ENCODE results near the gene GAB2.

GAB2 gene

DNA sequence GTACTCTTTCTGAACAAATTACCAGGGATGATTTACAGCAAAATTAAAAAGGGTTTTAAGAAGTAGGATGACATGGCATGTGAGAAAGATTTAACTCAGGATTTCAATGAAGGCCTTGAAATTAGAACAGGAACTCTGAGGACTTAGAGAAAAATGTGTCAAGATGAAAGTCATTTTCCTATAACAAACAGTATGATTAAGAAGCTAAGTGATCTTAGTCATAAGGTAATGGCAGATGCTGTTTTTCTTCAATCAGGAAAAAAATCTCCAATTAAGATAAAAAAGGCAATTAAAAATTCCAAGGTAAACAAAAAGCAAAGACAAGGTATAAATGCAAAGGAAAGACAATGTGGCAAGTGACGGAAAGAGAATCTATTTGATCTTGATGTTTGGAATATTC lies 73.5 kb downstream of the GAB2 start:
- DNase-seq (ENCODE audit: low spot score): no peak

DNA sequence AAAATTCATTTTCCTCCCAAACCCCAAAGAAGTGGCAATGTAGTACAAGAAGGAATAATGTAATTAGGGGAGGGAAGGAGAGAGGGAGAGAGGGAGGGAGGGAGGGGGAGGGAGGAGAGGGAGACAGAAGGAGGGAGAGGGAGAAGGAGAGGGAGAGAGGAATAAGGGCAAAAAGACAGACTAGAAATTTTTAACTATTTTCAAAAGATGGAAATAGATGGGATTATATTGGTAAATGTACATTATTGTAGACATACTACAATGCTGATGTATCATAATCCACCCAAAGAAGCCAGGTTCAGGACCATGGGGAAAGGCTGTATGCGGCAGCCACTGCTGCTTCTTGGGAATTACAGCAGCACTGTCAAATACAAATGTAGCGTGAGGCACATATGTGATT lies 74.3 kb downstream of the GAB2 start:
- no peak for DNase-seq (ENCODE audit: low spot score)

DNA sequence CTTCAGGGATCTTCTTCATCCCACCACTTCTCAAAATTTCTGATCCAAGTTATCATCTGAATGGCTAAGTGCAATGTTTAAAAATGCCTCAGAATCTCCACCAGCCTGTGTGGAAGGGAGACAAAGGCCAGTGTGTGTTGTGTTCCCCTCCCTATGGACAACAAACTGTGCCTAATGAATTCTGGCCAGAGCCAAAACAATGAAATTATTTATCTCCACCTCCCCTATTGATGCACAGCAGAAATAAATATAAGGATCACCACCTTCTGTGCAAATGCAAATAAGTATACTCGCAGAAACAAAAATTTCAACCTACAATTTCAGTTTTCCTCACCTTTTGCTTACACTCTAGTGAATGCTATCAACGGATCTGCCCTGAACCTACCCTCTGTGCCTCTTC lies 75.8 kb downstream of the GAB2 start:
- no peak for DNase-seq (ENCODE audit: low spot score)

DNA sequence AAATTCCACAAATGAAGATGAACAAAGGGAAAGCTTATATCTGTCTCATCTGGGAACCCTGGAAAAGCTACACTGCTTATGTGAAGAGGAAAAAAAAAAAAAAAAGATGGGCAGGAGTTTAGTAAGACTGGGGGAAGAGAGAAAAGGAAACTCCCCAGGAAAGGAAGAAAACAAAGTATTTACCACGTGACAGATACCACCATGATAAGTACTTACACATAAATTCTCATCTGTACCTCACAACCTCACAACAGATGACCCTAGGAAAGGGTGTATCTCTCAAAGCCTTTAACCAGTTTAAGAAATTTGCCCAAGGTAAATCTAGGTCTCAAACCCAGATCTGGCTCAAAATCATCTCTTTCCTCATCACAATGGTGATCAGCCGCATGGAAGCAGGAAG lies 77.1 kb downstream of the GAB2 start:
- no peak for DNase-seq (ENCODE audit: low spot score)

DNA sequence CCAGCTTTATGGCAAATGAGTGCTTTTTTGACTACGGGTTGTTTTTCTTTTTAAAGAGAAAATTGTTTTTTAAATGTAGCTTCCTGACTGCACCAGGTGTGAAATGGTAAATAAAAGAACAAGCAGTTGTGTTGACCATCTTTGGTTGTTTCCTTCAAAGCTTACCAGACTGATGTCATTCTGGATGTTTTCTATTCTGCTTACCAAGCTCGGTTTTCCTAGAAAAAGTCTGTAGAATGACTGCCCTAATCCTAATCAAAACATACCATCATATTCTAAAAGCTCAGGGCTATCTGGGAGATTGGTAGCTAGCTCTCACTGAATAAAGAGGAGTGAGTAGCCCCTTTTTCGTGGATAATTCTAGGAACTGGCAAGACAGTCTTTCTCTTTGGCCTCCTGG lies 77.7 kb downstream of the GAB2 start:
- DNase-seq (ENCODE audit: low spot score): no peak

DNA sequence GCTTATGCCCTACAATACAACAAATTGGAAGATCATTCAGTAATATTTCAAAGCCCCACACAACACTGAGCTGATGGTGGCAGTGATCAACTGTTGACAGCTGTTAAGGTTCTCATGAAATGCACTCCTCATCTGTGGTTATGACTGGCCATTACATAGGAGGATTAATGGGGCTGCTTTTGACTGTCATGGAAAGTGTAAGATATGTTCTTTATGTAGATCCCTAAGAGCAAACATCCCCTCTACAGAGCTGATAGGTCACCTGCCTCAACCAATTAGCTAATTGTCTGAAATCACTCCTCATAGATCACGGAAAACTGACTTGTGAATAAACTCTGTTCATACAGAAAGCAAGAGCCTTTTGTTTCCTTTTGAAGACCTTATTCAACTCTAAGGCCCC lies 78.1 kb downstream of the GAB2 start:
- DNase-seq (ENCODE audit: low spot score): no peak

DNA sequence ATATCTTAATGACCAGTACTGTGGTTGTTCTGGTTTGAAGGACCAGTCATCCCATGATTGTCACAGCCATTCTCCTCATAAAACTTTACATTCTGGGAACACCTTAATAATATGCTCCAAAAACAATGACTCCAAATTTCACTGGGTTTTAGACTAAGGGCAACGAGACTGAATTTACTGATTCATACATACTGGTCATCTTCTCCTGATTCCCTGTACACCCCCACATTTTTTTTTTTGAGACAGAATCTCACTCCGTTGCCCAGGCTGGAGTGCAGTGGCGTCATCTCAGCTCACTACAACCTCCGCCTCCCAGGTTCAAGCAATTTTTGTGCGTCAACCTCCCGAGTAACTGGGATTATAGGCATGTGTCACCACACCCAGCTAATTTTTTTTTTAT lies 78.9 kb downstream of the GAB2 start:
- DNase-seq (ENCODE audit: low spot score): no peak

DNA sequence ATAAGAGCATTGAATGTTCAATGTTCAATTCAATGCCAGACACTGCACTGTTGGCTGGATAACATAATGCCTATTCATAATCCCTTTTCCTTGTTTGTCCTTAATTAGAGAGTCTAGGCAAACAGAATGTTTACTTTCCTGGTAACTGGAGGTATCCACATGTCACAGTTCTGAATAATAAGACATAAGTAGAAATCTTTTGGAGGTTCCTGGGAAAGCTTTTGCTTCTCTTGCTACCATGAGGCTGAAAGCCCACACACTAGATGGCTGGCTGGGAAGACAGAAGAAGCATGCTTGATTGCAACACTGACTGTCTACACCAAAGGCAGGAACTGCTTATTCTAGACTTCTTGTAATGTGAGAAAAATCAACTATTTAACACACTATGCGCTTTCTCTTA lies 79.5 kb downstream of the GAB2 start:
- DNase-seq (ENCODE audit: low spot score): no peak

DNA sequence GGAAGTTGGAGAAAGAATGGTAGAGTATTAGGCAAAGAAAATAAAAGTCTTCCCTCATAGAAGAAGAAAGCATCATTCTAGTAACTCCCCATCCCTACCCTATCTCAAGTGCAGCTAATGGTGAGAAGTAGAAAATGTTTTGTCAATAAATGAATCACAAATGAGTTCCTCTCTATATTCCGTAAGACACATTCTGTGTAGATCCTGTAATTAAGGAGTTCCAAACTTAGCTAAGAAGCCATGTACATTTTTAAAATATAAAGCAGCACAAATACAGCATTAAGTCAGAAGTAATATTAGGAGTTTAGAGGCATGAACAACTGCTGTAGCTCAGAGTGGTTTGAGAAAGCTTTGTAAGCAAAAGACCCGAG lies 80.1 kb downstream of the GAB2 start:
- no peak for DNase-seq (ENCODE audit: low spot score)

DNA sequence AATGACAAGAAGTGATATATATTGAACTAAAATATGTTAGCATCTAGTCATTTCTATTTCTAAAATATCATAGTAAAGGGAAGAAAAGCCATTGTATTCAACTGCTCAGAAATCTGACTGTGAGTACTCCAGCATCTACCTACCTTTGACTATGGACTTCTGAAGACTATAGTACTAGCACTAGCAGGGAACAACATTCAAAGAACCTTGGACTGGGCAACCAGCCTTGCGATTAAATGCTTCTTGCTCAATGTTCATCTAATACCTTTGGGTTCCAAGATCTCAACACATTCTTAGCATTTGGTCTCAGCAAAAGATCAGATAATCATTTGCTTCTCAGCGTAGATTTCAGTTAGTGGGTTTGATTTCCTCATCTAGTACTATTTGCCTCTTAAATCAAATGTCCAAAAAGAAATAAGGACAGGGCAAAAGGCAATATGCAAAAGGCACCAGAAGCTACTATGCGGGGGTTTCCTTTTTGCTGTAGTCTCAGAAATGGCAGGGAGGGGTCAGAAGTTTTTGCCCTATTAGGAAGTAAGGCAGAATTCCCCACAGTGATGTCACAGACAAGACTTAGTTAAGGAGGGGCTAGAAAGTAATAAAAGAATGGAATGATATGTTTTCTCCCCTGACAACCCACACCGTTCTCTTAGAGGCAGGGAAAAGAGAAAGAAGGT lies 80.6 kb downstream of the GAB2 start:
- DNase-seq (ENCODE audit: low spot score): no peak

DNA sequence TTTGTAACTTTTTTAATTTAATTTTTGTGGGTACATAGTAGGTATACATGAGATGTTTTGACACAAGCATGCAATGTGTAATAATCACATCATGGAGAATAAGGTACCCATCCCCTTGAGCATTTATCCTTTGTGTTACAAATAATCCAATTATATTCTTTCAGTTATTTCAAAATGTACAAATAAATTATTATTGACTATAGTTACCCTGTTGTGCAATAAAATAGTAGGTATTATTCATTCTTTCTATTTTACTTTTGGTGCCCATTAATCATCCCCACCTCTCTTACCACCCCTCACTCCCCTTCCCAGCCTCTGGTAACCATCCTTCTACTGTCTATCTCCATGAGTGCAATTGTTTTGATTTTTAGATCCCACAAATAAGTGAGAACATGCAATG lies 83.5 kb downstream of the GAB2 start:
- no peak for DNase-seq (ENCODE audit: low spot score)

DNA sequence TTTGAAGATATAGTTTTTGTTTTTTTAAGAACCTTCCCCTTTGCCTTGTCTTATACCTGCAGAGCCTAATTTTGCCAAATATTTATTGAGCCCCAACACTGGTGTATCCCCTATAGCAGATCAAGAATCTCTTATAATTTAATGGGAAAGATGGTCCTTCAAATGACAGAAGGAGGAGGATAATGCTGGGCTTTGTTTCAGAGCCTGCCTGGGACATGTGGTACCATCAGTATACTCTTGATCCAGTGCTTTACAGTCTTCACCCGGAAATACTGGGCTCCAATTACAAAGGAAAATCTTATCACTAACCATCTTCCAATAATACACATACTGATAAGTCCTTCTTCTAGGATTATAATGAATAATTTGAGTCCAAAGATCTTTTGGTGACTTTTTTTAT lies 84.7 kb downstream of the GAB2 start:
- DNase-seq (ENCODE audit: low spot score): no peak

DNA sequence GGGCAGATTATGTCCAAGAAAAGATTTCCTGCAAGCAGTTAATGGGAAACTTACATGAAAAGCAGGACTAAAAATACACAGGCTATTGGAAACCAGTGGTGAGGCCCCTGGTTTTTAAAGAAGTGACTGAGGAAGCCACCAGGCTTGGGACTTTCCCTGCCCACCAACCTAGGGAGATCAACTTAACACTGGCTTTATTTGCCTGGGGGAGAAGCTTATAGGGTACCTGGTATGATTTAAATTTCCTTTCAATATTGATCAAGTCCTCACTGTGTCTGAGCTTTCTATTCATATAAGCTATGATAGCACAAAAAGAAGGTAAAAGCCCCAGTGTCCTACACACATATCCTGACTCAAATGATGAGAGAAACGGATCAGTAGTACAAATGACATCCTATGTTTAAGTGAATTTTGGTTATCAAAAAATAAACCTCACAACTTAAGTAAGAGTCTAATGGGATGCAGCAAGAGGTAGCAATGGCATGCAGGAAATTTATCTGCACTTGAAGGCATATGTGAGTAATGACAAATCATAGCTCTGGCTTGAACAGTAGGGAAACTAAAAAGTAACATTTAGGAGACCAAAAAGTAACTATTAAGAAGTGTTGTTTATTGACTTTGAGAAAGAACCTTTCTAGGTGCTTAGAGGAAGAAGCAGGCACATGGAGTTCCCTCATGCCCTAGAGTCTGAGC lies 85.3 kb downstream of the GAB2 start:
- no peak for DNase-seq (ENCODE audit: low spot score)

DNA sequence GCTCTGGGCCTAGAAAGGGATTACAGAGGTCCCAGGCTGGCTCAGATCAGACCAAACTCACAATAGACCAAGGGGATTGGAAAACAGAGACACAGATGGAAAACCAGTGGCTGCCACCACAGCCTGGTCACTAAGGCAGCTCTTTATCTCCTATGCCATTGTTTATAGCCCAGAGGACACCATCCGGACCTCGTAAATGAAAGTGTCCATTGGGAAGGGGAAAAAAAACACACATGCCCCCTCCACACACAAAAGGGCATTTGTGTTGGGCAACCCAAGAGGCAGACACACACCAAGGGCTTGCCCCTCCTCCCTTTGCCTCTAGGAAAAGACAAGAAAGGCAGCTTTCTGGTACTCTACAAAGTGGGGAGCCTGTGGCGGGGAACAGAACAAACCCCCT lies 85.9 kb downstream of the GAB2 start:
- no peak for DNase-seq (ENCODE audit: low spot score)

DNA sequence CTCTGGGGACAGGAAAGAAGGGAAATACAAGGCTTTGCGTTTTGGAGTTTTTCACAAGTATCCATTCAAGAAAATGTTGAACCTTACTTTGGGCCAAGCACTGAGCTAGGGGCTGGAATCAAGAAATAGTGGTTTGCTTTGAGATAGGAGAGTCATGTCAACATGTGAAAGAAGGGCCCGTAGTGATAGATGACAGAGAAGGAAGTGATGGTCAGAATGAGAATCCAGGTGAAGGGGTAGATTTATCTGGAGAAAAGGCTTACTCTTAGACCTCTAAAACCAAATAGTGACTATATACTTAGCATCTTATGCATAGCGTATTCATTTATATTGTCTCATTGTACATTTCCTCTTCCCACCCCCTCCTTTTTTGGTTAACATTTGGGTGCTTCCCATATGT lies 87.3 kb downstream of the GAB2 start:
- DNase-seq (ENCODE audit: low spot score): no peak

DNA sequence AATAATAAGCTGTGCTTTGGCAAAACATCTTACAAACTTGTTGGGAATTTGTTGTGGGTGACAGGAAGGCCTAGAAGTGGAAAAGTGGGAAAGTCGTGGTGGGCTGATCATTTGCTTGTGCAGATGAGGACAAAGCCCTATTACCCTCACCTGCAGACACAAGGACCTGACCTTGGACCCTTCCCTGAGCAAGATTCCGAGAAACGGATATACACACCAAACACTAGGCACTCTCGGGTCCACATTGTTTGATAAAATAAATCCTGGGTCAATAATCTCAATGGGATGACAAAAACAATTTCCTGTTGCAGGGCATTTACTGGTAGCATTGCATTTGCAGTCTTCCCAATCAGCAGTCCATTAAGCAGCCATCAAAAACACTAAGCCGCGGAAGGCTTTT lies 89.7 kb downstream of the GAB2 start:
- DNase-seq (ENCODE audit: low spot score): no peak

DNA sequence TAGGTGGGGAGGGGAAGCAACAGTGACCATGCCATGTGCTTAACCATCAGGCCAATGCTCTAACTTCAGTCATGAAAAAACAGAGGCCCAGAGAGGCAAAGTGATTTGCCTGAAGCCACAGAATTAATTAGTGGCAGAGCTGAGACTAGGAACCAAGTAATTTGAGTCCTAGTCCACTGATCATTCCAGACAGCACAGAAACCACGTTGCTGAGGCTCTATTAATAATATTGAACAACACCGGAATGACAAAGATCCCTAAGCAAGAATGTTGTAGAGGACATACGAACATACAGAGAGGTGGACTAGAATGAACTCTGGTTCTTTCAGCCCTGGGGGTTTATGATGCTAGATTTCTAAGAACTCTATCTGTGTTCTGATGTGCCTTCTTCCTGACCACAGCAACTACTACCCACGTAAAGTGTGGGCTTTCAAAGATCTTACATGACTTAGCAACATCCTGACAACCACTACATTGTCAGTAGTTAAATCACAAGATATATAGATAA lies 92.3 kb downstream of the GAB2 start:
- no peak for DNase-seq (ENCODE audit: low spot score)

DNA sequence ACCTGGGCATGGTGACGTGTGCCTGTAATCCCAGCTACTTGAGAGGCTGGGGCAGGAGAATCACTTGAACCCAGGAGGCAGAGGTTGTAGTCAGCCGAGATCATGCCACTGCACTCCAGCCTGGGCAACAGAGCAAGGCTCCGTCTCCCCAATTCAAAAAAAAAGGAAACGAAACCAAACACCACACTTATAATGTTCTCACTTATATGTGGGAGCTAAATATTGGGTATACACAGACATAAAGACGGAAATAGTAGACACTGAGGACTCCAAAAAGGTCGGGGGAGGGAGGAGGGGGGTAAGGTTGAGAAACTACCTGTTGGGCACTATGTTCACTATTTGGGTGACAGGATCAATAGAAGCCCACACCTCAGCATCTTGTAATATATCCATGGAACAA lies 94.3 kb downstream of the GAB2 start:
- no peak for DNase-seq (ENCODE audit: low spot score)

DNA sequence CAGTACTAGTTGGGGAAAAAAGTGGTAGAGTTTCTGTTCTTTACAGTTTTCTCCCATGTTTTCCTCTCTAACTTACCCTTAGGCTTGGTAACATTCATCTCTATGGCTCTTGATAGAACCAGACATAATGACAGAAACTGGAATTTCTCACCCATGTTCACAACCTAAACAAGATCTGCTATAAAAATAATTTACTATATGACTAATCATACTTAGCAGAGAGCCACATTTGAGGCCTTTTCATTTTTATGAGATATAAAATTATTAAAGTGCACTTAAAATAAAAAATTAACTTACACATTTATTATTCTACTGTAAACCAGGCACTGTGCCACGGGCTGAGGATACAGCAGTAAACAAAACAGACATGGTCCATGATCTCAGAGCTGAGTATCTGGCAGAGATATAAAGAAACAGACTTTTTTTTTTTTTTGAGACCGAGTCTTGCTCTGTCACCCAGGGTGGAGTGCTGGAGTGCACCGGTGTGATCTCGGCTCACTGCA lies 98.1 kb downstream of the GAB2 start:
- no peak for DNase-seq (ENCODE audit: low spot score)

DNA sequence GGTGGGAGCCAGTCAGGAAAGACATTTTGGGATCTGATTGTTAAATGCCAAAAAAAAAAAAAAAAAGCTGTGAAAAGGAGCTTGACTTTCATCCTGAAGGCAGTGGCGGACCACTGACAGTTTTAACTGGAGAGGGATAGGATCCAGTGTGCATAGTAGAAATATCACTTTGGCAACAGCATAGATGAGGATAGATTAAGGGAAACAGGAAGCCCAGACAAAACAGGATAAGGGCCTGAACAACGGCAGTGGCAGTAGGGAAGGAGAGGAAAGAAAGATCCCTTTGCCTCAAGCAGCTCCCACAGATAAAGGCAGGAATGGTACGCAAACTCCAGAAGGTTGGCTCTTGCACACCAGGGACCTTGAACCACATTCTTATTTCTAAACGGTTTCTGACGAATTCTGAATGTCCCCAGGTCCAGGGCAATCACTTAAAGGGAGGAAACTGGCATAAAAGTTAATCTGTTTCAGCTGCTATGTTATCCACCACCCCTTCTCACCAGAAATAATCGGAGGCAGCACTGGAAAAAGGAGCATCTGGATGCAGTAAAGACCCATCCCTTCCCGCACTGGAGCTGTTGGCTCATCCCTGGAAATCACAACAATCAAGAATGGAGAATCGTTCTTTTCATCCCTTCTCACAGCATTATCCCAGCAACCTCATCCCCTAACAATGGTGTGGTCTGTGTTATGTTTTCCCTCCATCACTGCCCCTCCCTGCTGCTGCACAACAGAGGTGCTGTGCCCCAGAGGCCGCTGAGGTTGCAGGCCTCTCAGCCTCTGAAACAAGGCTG lies 99.1 kb downstream of the GAB2 start:
- no peak for DNase-seq (ENCODE audit: low spot score)

DNA sequence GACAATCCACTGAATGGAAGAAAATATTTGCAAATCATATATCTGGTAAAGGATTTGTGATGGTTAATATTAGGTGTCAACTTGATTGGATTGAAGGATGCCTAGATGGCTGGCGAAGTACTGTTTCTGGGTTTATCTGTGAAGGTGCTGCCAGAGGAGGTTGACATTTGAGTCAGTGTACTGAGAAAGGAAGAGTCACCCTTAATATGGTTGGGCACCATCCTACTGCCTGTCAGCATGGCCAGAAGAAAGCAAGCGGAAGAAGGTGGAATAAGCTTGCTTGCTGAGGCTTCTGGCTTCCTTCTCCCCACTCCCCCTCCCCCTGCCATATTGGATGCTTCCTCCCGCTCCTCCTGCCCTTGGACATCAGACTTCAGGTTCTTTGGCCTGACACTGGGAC lies 101.9 kb downstream of the GAB2 start:
- DNase-seq (ENCODE audit: low spot score): no peak

DNA sequence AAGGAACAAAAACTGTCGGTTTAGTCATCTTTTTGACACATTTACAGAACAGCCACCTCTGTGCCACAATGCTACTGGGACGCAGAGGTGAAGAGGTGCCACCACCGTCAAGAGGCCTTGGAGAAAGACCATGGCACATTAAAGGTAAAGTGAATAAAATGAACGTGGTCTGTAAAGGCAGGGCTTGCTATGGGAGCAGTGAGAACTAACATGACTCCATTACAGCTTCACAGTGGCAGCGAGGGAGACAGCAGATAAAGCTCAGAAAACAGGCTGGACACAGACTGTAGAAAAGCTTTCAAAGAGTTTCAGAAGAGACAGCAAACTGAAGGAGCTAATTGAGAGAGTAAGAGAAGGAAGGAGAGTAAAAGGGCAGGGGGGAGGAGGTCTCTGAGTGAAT lies 102.9 kb downstream of the GAB2 start:
- DNase-seq (ENCODE audit: low spot score): no peak

DNA sequence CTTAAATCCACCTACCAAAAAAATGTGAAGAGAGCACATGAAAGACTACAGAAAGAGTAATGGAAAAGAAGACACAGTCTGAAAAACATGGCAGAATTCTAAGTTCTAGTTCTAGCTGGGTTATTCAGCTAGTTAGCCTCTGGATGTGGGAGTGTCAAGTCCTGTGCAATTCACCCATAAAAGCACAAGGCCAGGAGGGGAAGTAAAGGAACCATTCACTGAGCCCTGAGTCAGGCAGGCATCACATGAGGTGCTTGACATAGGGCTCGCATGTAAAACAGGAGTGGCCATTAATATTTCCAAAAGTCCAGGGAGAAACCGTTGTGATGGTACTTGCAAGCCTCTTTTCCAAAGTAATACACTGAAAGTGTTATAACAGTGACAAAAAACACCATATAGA lies 103.7 kb downstream of the GAB2 start:
- no peak for DNase-seq (ENCODE audit: low spot score)
